GM12878 (cell line): ENCODE results near the gene TBC1D2B. TPM values are rescaled to one million over a fixed set of nuclear protein-coding genes. Genes with fewer than 3 reads are reported as not detected.

ENCODE experiments used
- BCL11A ChIP-seq: IDR thresholded peaks from 2 replicates; pipeline ENCODE4 v1.6.1; 2011; ENCODE audit warnings: low read depth, low read length
- BHLHE40 ChIP-seq, 2 experiments: fragments of 450-650 bp in 1 of 2; IDR thresholded peaks; 2 replicates each; pipeline ENCODE4 v1.6.1; 2011 to 2017; ENCODE audit warnings: low read depth in 2 of 2, borderline replicate concordance in 1 of 2, improper control_type of control experiment in 1 of 2, low read length in 1 of 2, mild to moderate bottlenecking in 1 of 2
- CBFB ChIP-seq: IDR thresholded peaks from 2 replicates; pipeline ENCODE4 v1.6.1; 2016; ENCODE audit warnings: antibody characterized with exemption, low read depth
- JUNB ChIP-seq: IDR thresholded peaks from 2 replicates; pipeline ENCODE4 v1.6.1; 2016; ENCODE audit warnings: antibody characterized with exemption, mild to moderate bottlenecking
- MEF2A ChIP-seq: IDR thresholded peaks from 2 replicates; pipeline ENCODE4 v1.6.1; 2011; ENCODE audit warnings: low read depth, mild to moderate bottlenecking, low read length, moderate library complexity; ENCODE audit not compliant: insufficient read depth
- MTA2 ChIP-seq: fragments of 450-650 bp; IDR thresholded peaks from 2 replicates; pipeline ENCODE4 v1.6.1; 2016; ENCODE audit warnings: low read depth, mild to moderate bottlenecking, moderate library complexity
- NBN ChIP-seq: fragments of 450-650 bp; IDR thresholded peaks from 2 replicates; pipeline ENCODE4 v1.6.1; 2016
- NFIC ChIP-seq: IDR thresholded peaks from 2 replicates; pipeline ENCODE4 v1.6.1; 2012; ENCODE audit warnings: low read depth, mild to moderate bottlenecking, inconsistent platforms, low read length, moderate library complexity
- PAX5 ChIP-seq: IDR thresholded peaks from 2 replicates; pipeline ENCODE4 v1.6.1; 2011; ENCODE audit warnings: low read depth, low read length, borderline replicate concordance
- RAD21 ChIP-seq: IDR thresholded peaks from 2 replicates; pipeline ENCODE4 v1.6.1; 2011; ENCODE audit warnings: mild to moderate bottlenecking, low read depth, low read length, moderate library complexity; ENCODE audit not compliant: insufficient read depth
- RCOR1 ChIP-seq: conservative IDR thresholded peaks from 2 replicates; pipeline ENCODE4 v1.6.1; 2012; ENCODE audit warnings: low read depth, low read length, improper control_type of control experiment
- REST ChIP-seq: IDR thresholded peaks from 2 replicates; pipeline ENCODE4 v1.6.1; 2012; ENCODE audit warnings: mild to moderate bottlenecking, low read depth, low read length
- SPI1 ChIP-seq: IDR thresholded peaks from 2 replicates; pipeline ENCODE4 v1.6.1; 2011; ENCODE audit warnings: low read depth, mild to moderate bottlenecking, low read length, moderate library complexity, borderline replicate concordance; ENCODE audit not compliant: insufficient read depth
- TBL1XR1 ChIP-seq: IDR thresholded peaks from 2 replicates; pipeline ENCODE4 v1.6.1; 2012; ENCODE audit warnings: low read depth, low read length, improper control_type of control experiment
- polyA plus RNA-seq, 11 experiments: library from polyadenylated mRNA; depleted of rRNA in 4 of 11; unstranded in 6 of 11; stranded (reverse) in 5 of 11; fragments of >200 nt; fragmentation: Nextera tagmentation in 4 of 11; fragmentation: Illumina TruSeq in 1 of 11; extraction: Ambion mirVana in 4 of 11; extraction: Trizol in 1 of 11; gene quantifications; 1 replicate in 1 of 11; 2 replicates in 10 of 11; pipeline versions ENCODE4 v1.2.1 to v1.2.3, GENCODE V29; 2011 to 2016; ENCODE audit warnings: inconsistent platforms in 2 of 11, missing spikeins in 2 of 11, low read depth in 1 of 11
- total RNA-seq, 4 experiments: library from RNA; depleted of rRNA in 3 of 4; stranded (reverse); fragments of >200 nt in 3 of 4; fragmentation: Illumina TruSeq in 1 of 4; extraction: Trizol in 1 of 4; gene quantifications; 2 replicates each; pipeline versions ENCODE4 v1.2.1 to v1.2.3, GENCODE V29; 2013 to 2021
- TF ChIP-seq, protein P1 (sequence below): fragments of 450-650 bp; IDR thresholded peaks from 2 replicates; pipeline ENCODE4 v1.6.1; 2017; ENCODE audit warnings: mild to moderate bottlenecking, moderate library complexity
- TF ChIP-seq, protein P2 (sequence below): fragments of 450-650 bp; IDR thresholded peaks from 2 replicates; pipeline ENCODE4 v1.6.1; 2018; ENCODE audit warnings: borderline replicate concordance, mild to moderate bottlenecking; ENCODE audit not compliant: partially characterized antibody

The TBC1D2B gene
- total and polyA plus RNA-seq, 10 of the 15 experiments (the other 5 are each of a cell fraction or from before 2014, with no cell fraction given) = 1.3 to 53.4 (median 19.4) TPM

- TF ChIP-seq REST = no peak
- TF ChIP-seq BCL11A = peak; percentile 47; the same call in 1 of the 2 replicates
- peak; percentile 72; the same call in 1 of the 2 replicates for TF ChIP-seq MEF2A
- TF ChIP-seq SPI1 = no peak
- TF ChIP-seq PAX5 = peak; percentile 78; the same call in 1 of the 2 replicates
- TF ChIP-seq NFIC = peak; percentile 54; the same call in 1 of the 2 replicates
- TF ChIP-seq RAD21 = 0 out of 2 replicates have a peak, but pooled peaks have one; percentile 13
- TF ChIP-seq RCOR1 = 0 out of 2 replicates have a peak, but pooled peaks have one; percentile 22
- peak in 1 of 2 experiments; percentile 22; a peak in 1 of 4 replicates for TF ChIP-seq BHLHE40 (IDR thresholded peaks at IDR 0.05; ENCODE audit: borderline replicate concordance in 1 of 2, low read depth in 2 of 2, low read length in 1 of 2)
- TF ChIP-seq, protein P1, sequence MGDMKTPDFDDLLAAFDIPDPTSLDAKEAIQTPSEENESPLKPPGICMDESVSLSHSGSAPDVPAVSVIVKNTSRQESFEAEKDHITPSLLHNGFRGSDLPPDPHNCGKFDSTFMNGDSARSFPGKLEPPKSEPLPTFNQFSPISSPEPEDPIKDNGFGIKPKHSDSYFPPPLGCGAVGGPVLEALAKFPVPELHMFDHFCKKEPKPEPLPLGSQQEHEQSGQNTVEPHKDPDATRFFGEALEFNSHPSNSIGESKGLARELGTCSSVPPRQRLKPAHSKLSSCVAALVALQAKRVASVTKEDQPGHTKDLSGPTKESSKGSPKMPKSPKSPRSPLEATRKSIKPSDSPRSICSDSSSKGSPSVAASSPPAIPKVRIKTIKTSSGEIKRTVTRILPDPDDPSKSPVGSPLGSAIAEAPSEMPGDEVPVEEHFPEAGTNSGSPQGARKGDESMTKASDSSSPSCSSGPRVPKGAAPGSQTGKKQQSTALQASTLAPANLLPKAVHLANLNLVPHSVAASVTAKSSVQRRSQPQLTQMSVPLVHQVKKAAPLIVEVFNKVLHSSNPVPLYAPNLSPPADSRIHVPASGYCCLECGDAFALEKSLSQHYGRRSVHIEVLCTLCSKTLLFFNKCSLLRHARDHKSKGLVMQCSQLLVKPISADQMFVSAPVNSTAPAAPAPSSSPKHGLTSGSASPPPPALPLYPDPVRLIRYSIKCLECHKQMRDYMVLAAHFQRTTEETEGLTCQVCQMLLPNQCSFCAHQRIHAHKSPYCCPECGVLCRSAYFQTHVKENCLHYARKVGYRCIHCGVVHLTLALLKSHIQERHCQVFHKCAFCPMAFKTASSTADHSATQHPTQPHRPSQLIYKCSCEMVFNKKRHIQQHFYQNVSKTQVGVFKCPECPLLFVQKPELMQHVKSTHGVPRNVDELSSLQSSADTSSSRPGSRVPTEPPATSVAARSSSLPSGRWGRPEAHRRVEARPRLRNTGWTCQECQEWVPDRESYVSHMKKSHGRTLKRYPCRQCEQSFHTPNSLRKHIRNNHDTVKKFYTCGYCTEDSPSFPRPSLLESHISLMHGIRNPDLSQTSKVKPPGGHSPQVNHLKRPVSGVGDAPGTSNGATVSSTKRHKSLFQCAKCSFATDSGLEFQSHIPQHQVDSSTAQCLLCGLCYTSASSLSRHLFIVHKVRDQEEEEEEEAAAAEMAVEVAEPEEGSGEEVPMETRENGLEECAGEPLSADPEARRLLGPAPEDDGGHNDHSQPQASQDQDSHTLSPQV = no peak
- TF ChIP-seq NBN = 0 out of 2 replicates have a peak, but pooled peaks have one; percentile 66
- TF ChIP-seq CBFB = peak; percentile 77; the same call in 1 of the 2 replicates
- peak; percentile 49; the same call in 1 of the 2 replicates for TF ChIP-seq MTA2
- peak; percentile 69; the same call in 1 of the 2 replicates for TF ChIP-seq TBL1XR1
- TF ChIP-seq JUNB = peak; percentile 28; the same call in 1 of the 2 replicates
- TF ChIP-seq, protein P2, sequence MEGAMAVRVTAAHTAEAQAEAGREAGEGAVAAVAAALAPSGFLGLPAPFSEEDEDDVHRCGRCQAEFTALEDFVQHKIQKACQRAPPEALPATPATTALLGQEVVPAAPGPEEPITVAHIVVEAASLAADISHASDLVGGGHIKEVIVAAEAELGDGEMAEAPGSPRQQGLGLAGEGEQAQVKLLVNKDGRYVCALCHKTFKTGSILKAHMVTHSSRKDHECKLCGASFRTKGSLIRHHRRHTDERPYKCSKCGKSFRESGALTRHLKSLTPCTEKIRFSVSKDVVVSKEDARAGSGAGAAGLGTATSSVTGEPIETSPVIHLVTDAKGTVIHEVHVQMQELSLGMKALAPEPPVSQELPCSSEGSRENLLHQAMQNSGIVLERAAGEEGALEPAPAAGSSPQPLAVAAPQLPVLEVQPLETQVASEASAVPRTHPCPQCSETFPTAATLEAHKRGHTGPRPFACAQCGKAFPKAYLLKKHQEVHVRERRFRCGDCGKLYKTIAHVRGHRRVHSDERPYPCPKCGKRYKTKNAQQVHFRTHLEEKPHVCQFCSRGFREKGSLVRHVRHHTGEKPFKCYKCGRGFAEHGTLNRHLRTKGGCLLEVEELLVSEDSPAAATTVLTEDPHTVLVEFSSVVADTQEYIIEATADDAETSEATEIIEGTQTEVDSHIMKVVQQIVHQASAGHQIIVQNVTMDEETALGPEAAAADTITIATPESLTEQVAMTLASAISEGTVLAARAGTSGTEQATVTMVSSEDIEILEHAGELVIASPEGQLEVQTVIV = no peak
Observed at GRCh38 chr15:78065973-78066946, 11.3 kb downstream of the TBC1D2B start (continued).
